ENCODE measurements around the gene PURA.

DNA sequence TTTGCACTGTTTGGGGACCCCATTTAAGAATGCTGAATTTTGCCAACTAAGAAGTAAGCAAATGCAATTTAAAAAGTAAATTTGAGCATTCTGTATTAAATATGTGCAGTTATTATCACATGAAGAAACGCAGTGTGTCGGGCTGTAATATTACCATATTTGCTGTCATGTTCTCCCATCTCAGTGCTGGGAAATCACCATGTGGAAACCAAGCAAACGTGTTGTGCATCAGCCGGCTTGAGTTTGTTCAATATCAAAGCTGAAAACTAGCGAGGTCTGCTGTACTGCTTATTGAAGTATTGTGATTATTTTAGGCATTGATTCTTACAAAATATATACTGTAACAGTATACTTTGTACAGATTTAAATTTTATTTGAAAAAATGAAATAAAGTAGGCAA, 14.5 kb downstream of the PURA start:
- TF ChIP-seq, protein P1, sequence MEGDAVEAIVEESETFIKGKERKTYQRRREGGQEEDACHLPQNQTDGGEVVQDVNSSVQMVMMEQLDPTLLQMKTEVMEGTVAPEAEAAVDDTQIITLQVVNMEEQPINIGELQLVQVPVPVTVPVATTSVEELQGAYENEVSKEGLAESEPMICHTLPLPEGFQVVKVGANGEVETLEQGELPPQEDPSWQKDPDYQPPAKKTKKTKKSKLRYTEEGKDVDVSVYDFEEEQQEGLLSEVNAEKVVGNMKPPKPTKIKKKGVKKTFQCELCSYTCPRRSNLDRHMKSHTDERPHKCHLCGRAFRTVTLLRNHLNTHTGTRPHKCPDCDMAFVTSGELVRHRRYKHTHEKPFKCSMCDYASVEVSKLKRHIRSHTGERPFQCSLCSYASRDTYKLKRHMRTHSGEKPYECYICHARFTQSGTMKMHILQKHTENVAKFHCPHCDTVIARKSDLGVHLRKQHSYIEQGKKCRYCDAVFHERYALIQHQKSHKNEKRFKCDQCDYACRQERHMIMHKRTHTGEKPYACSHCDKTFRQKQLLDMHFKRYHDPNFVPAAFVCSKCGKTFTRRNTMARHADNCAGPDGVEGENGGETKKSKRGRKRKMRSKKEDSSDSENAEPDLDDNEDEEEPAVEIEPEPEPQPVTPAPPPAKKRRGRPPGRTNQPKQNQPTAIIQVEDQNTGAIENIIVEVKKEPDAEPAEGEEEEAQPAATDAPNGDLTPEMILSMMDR (IDR thresholded peaks at IDR 0.05), result no peak
- no peak for TF ChIP-seq POLR2A (IDR thresholded peaks at IDR 0.05)

Data from thyroid gland (tissue), 4 donors.